ENCODE measurements around the gene EDIL3.

- TF ChIP-seq POLR2A (IDR thresholded peaks at IDR 0.05) (no peak), POLR2AphosphoS5 (IDR thresholded peaks at IDR 0.05) (no peak), CTCF (IDR thresholded peaks at IDR 0.05) (no peak), EP300 (IDR thresholded peaks at IDR 0.05) (no peak)
These were observed 442.5 kb downstream of the EDIL3 start for GRCh38 chr5:83942155-83942554.

All from sigmoid colon (tissue), 4 donors.